ENCODE measurements around the gene TBL1X.

DNA sequence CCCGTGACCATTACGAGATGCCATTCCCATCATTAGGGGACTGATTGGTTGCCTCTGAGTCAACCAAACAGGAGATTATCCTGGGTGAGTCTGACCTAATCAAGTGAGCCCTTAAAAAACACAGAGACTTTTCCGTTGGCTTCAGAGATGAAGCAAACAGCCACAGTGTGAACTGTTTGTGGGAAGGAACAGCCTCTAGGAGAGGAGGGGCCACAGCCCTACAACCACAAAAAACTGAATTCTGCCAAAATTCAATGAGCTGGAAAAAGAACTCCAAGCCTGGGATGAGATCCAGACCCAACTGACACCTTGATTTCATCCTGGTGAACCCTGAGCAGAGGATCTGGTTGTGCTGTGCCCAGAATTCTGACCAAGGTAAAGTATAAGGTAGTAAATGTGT, 31.3 kb upstream of the TBL1X start:
- TF ChIP-seq, protein P1, sequence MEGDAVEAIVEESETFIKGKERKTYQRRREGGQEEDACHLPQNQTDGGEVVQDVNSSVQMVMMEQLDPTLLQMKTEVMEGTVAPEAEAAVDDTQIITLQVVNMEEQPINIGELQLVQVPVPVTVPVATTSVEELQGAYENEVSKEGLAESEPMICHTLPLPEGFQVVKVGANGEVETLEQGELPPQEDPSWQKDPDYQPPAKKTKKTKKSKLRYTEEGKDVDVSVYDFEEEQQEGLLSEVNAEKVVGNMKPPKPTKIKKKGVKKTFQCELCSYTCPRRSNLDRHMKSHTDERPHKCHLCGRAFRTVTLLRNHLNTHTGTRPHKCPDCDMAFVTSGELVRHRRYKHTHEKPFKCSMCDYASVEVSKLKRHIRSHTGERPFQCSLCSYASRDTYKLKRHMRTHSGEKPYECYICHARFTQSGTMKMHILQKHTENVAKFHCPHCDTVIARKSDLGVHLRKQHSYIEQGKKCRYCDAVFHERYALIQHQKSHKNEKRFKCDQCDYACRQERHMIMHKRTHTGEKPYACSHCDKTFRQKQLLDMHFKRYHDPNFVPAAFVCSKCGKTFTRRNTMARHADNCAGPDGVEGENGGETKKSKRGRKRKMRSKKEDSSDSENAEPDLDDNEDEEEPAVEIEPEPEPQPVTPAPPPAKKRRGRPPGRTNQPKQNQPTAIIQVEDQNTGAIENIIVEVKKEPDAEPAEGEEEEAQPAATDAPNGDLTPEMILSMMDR (IDR thresholded peaks at IDR 0.05), result no peak
- TF ChIP-seq POLR2A (IDR thresholded peaks at IDR 0.05), result no peak

All from breast epithelium (tissue), 3 donors.